K562 (cell line): ENCODE measurements around the gene PPP1CA. TPM values are rescaled to one million over a fixed set of nuclear protein-coding genes. Genes with fewer than 3 reads are reported as not detected.
A peak's percentile ranks its signal among the peaks of the same experiment; 100 is the strongest.

Source experiments
- HNRNPL ChIP-seq: fragments of 200-400 bp; formaldehyde crosslinking; IDR thresholded peaks from 2 replicates; pipeline ENCODE4 v1.6.1; 2017; ENCODE audit warnings: low read depth, mild to moderate bottlenecking, low read length
- MIER1 ChIP-seq: fragments of 450-650 bp; IDR thresholded peaks from 2 replicates; pipeline ENCODE4 v1.6.1; 2016; ENCODE audit warnings: antibody characterized with exemption, mild to moderate bottlenecking, low read depth
- RAD21 ChIP-seq, 2 experiments: fragments of 250-450 bp in 1 of 2; fragments of 450-650 bp in 1 of 2; sonication (Bioruptor Pico) in 1 of 2; formaldehyde crosslinking in 1 of 2; IDR thresholded peaks in 1 of 2; conservative IDR thresholded peaks in 1 of 2; 2 replicates each; pipeline versions ENCODE4 v1.4.0 to v1.8.0; 2020 to 2022; ENCODE audit warnings: mild to moderate bottlenecking in 2 of 2, moderate library complexity in 1 of 2
- RAD51 ChIP-seq: fragments of 450-650 bp; IDR thresholded peaks from 2 replicates; pipeline ENCODE4 v1.7.1; 2016; ENCODE audit warnings: low read depth, mild to moderate bottlenecking, borderline replicate concordance
- SMARCB1 ChIP-seq: IDR thresholded peaks from 2 replicates; pipeline ENCODE4 v1.6.1; 2011; ENCODE audit warnings: improper control_type of control experiment, low read depth; ENCODE audit not compliant: insufficient read length
- ZKSCAN3 ChIP-seq: fragments of 250-450 bp; sonication (Bioruptor Pico); IDR thresholded peaks from 2 replicates; pipeline ENCODE4 v1.4.0; 2020
- ZNF175 ChIP-seq: fragments of 200-800 bp; sonication (Bioruptor generic); IDR thresholded peaks from 2 replicates; pipeline ENCODE4 v1.6.1; 2016; ENCODE audit warnings: low read depth, mild to moderate bottlenecking, missing genetic modification characterization, missing compliant biosample characterization
- ZNF780A ChIP-seq: fragments of 250-450 bp; sonication (Bioruptor Pico); IDR thresholded peaks from 2 replicates; pipeline ENCODE4 v1.5.0; 2021; ENCODE audit warnings: mild to moderate bottlenecking
- polyA plus RNA-seq, 8 experiments: library from polyadenylated mRNA; depleted of rRNA in 4 of 8; stranded (reverse) in 5 of 8; unstranded in 3 of 8; fragments of >200 nt; fragmentation: Nextera tagmentation in 2 of 8; fragmentation: Illumina TruSeq in 1 of 8; extraction: Ambion mirVana in 2 of 8; extraction: Trizol in 1 of 8; gene quantifications; 2 replicates each; pipeline versions ENCODE4 v1.2.1 to v1.2.3, GENCODE V29; 2011 to 2014; ENCODE audit warnings: inconsistent platforms in 1 of 8, missing spikeins in 1 of 8
- total RNA-seq, 7 experiments: library from RNA; depleted of rRNA in 6 of 7; stranded (reverse); fragments of >200 nt in 6 of 7; fragmentation: Illumina TruSeq in 2 of 7; extraction: Trizol in 2 of 7; gene quantifications; 2 replicates each; pipeline versions ENCODE4 v1.2.1 to v1.2.3, GENCODE V29; 2011 to 2021; ENCODE audit warnings: low replicate concordance in 1 of 7
- TF ChIP-seq, protein P1 (sequence below): fragments of 450-650 bp; formaldehyde crosslinking; IDR thresholded peaks from 2 replicates; pipeline ENCODE4 v1.4.0; 2020; ENCODE audit warnings: mild to moderate bottlenecking, moderate library complexity
- TF ChIP-seq, protein P2 (sequence below): sonication (generic); formaldehyde crosslinking; IDR thresholded peaks from 2 replicates; pipeline ENCODE4 v1.8.0; 2023; ENCODE audit warnings: missing genetic modification reagents, mild to moderate bottlenecking, borderline replicate concordance
- TF ChIP-seq, protein P3 (sequence below): conservative IDR thresholded peaks from 2 replicates; pipeline ENCODE4 v1.6.1; 2011; ENCODE audit warnings: low read depth, mild to moderate bottlenecking, low read length; ENCODE audit not compliant: control insufficient read depth
- TF ChIP-seq, protein P4 (sequence below): sonication (generic); formaldehyde crosslinking; IDR thresholded peaks from 2 replicates; pipeline ENCODE4 v1.8.0; 2022; ENCODE audit warnings: mild to moderate bottlenecking, low read depth, missing genetic modification reagents
- TF ChIP-seq, protein P5 (sequence below): IDR thresholded peaks from 3 replicates; pipeline ENCODE4 v1.6.1; 2011; ENCODE audit warnings: borderline replicate concordance, mild to moderate bottlenecking, moderate library complexity; ENCODE audit not compliant: insufficient read length; ENCODE audit errors: extremely low read depth

The PPP1CA gene
- total and polyA plus RNA-seq, 9 of the 15 experiments (the other 6 are each of a cell fraction or from before 2014, with no cell fraction given) = 18.2 to 242 (median 188) TPM

DNA sequence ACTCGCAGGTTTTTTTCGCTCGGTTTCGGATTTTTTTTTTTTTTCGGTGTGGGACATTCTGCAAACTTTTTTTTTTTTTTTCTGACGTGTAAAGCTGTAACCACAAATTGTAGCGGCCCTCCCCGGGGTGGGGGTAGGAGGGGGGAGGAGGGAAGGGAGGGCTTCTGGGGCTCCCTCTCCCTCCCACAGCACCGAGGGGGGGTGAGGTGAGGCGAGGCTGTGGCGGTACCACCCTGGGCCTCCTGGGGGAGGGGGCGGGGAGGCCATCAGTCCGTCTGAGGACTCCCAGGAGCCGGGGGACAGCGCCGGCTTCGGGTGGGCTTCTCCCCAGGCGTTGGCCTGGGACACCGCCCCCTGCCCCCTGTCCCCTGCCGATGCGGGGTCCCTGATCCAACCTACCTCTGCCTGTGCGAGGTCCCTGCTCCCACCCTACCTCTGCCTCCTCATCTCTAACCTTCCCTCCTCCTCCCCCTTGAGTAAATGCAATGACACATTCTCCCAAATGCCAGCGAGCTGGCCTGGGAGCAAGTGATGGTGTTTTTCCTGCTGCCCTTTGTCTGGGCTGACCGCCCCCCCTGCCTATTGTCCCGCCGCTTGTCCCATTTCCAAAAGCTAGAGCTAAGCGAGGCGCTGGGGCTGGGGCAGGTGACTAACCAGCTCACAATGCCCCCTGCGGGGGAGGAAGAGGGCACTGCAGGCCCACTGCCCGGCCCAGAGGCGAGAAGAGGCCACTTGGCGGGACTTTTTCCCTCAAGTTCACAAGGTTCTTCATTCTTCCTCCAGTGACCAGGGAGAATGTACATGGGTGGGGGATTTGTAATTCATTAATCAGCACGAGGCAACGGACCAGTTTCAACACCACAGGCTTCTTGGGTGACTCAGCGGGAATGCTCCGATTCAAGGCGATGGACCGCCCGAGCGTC, 27.7 kb downstream of the PPP1CA start (continued):
- TF ChIP-seq RAD21 (CRISPR knock-in tag; conservative IDR thresholded peaks at IDR 0.05 in 1 of 2, IDR thresholded peaks at IDR 0.05 in 1 of 2) (peak; percentile 30 to 58), MIER1 (no peak), ZNF780A (CRISPR knock-in tag) (no peak), ZNF175 (CRISPR knock-in tag) (peak; percentile 57; the same call in 1 of the 2 replicates), HNRNPL (0 out of 2 replicates have a peak, but pooled peaks have one; percentile 42), RAD51 (no peak), SMARCB1 (no peak), ZKSCAN3 (CRISPR knock-in tag) (no peak)
- TF ChIP-seq, protein P1, sequence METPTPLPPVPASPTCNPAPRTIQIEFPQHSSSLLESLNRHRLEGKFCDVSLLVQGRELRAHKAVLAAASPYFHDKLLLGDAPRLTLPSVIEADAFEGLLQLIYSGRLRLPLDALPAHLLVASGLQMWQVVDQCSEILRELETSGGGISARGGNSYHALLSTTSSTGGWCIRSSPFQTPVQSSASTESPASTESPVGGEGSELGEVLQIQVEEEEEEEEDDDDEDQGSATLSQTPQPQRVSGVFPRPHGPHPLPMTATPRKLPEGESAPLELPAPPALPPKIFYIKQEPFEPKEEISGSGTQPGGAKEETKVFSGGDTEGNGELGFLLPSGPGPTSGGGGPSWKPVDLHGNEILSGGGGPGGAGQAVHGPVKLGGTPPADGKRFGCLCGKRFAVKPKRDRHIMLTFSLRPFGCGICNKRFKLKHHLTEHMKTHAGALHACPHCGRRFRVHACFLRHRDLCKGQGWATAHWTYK = no peak
- TF ChIP-seq, protein P2, sequence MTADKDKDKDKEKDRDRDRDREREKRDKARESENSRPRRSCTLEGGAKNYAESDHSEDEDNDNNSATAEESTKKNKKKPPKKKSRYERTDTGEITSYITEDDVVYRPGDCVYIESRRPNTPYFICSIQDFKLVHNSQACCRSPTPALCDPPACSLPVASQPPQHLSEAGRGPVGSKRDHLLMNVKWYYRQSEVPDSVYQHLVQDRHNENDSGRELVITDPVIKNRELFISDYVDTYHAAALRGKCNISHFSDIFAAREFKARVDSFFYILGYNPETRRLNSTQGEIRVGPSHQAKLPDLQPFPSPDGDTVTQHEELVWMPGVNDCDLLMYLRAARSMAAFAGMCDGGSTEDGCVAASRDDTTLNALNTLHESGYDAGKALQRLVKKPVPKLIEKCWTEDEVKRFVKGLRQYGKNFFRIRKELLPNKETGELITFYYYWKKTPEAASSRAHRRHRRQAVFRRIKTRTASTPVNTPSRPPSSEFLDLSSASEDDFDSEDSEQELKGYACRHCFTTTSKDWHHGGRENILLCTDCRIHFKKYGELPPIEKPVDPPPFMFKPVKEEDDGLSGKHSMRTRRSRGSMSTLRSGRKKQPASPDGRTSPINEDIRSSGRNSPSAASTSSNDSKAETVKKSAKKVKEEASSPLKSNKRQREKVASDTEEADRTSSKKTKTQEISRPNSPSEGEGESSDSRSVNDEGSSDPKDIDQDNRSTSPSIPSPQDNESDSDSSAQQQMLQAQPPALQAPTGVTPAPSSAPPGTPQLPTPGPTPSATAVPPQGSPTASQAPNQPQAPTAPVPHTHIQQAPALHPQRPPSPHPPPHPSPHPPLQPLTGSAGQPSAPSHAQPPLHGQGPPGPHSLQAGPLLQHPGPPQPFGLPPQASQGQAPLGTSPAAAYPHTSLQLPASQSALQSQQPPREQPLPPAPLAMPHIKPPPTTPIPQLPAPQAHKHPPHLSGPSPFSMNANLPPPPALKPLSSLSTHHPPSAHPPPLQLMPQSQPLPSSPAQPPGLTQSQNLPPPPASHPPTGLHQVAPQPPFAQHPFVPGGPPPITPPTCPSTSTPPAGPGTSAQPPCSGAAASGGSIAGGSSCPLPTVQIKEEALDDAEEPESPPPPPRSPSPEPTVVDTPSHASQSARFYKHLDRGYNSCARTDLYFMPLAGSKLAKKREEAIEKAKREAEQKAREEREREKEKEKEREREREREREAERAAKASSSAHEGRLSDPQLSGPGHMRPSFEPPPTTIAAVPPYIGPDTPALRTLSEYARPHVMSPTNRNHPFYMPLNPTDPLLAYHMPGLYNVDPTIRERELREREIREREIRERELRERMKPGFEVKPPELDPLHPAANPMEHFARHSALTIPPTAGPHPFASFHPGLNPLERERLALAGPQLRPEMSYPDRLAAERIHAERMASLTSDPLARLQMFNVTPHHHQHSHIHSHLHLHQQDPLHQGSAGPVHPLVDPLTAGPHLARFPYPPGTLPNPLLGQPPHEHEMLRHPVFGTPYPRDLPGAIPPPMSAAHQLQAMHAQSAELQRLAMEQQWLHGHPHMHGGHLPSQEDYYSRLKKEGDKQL (CRISPR knock-in tag) = no peak
- TF ChIP-seq, protein P3, sequence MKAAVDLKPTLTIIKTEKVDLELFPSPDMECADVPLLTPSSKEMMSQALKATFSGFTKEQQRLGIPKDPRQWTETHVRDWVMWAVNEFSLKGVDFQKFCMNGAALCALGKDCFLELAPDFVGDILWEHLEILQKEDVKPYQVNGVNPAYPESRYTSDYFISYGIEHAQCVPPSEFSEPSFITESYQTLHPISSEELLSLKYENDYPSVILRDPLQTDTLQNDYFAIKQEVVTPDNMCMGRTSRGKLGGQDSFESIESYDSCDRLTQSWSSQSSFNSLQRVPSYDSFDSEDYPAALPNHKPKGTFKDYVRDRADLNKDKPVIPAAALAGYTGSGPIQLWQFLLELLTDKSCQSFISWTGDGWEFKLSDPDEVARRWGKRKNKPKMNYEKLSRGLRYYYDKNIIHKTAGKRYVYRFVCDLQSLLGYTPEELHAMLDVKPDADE = no peak
- TF ChIP-seq, protein P4, sequence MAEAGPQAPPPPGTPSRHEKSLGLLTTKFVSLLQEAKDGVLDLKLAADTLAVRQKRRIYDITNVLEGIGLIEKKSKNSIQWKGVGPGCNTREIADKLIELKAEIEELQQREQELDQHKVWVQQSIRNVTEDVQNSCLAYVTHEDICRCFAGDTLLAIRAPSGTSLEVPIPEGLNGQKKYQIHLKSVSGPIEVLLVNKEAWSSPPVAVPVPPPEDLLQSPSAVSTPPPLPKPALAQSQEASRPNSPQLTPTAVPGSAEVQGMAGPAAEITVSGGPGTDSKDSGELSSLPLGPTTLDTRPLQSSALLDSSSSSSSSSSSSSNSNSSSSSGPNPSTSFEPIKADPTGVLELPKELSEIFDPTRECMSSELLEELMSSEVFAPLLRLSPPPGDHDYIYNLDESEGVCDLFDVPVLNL (CRISPR knock-in tag) = no peak
- TF ChIP-seq, protein P5, sequence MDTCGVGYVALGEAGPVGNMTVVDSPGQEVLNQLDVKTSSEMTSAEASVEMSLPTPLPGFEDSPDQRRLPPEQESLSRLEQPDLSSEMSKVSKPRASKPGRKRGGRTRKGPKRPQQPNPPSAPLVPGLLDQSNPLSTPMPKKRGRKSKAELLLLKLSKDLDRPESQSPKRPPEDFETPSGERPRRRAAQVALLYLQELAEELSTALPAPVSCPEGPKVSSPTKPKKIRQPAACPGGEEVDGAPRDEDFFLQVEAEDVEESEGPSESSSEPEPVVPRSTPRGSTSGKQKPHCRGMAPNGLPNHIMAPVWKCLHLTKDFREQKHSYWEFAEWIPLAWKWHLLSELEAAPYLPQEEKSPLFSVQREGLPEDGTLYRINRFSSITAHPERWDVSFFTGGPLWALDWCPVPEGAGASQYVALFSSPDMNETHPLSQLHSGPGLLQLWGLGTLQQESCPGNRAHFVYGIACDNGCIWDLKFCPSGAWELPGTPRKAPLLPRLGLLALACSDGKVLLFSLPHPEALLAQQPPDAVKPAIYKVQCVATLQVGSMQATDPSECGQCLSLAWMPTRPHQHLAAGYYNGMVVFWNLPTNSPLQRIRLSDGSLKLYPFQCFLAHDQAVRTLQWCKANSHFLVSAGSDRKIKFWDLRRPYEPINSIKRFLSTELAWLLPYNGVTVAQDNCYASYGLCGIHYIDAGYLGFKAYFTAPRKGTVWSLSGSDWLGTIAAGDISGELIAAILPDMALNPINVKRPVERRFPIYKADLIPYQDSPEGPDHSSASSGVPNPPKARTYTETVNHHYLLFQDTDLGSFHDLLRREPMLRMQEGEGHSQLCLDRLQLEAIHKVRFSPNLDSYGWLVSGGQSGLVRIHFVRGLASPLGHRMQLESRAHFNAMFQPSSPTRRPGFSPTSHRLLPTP = no peak
